H9 (cell line): ENCODE measurements around the gene SFXN2. TPM values are rescaled to one million over a fixed set of nuclear protein-coding genes. Genes with fewer than 3 reads are reported as not detected.
A peak's percentile ranks its signal among the peaks of the same experiment; 100 is the strongest.

Source experiments
- DNase-seq: peaks from one replicate; pipeline ENCODE4 v3.0.0-alpha.2; 2017
- H2AFZ ChIP-seq: one replicate; pipeline ENCODE4 v1.6.1; 2013; ENCODE audit warnings: mild to moderate bottlenecking, low read length, control low read depth, moderate library complexity
- H2AK5ac ChIP-seq: 2 replicates; pipeline ENCODE4 v1.6.1; 2013; ENCODE audit warnings: low read length, control low read depth, mixed read lengths; ENCODE audit not compliant: insufficient read length
- H2BK120ac ChIP-seq: one replicate; pipeline ENCODE4 v1.6.1; 2013; ENCODE audit warnings: low read depth, mild to moderate bottlenecking, low read length, control low read depth, inconsistent platforms; ENCODE audit not compliant: poor library complexity, severe bottlenecking
- H2BK12ac ChIP-seq: 2 replicates; pipeline ENCODE4 v1.6.1; 2013; ENCODE audit warnings: low read length, control low read depth, mixed read lengths, low read depth; ENCODE audit not compliant: insufficient read length
- H2BK15ac ChIP-seq: 2 replicates; pipeline ENCODE4 v1.6.1; 2013; ENCODE audit warnings: low read depth, low read length, control low read depth
- H2BK20ac ChIP-seq: one replicate; pipeline ENCODE4 v1.6.1; 2013; ENCODE audit warnings: low read depth, mild to moderate bottlenecking, low read length, control low read depth, inconsistent platforms; ENCODE audit not compliant: poor library complexity, severe bottlenecking
- H2BK5ac ChIP-seq: 2 replicates; pipeline ENCODE4 v1.6.1; 2013; ENCODE audit warnings: low read length, control low read depth, mixed read lengths; ENCODE audit not compliant: insufficient read length
- H3K14ac ChIP-seq: 2 replicates; pipeline ENCODE4 v1.6.1; 2013; ENCODE audit warnings: low read length, control low read depth; ENCODE audit not compliant: insufficient read depth
- H3K18ac ChIP-seq: 2 replicates; pipeline ENCODE4 v1.6.1; 2013; ENCODE audit warnings: low read depth, mild to moderate bottlenecking, mixed read lengths, low read length, control low read depth; ENCODE audit not compliant: insufficient read length
- H3K23ac ChIP-seq: 2 replicates; pipeline ENCODE4 v1.6.1; 2013; ENCODE audit warnings: low read length, control low read depth, mixed read lengths, low read depth; ENCODE audit not compliant: insufficient read length
- H3K23me2 ChIP-seq: 2 replicates; pipeline ENCODE4 v1.6.1; 2013; ENCODE audit warnings: low read depth, mild to moderate bottlenecking, mixed read lengths, low read length, control low read depth; ENCODE audit not compliant: insufficient read length, poor library complexity, severe bottlenecking
- H3K27ac ChIP-seq: 2 replicates; pipeline ENCODE4 v1.5.1; 2013; ENCODE audit warnings: low read length, control low read depth, mixed read lengths, low read depth; ENCODE audit not compliant: insufficient read length
- H3K27me3 ChIP-seq: 2 replicates; pipeline ENCODE4 v1.6.1; 2013; ENCODE audit warnings: low read length, control low read depth, inconsistent platforms; ENCODE audit not compliant: insufficient read depth
- H3K4ac ChIP-seq: 2 replicates; pipeline ENCODE4 v1.6.1; 2013; ENCODE audit warnings: low read depth, mild to moderate bottlenecking, control low read depth, inconsistent platforms, low read length, moderate library complexity
- H3K4me1 ChIP-seq: 2 replicates; pipeline ENCODE4 v1.6.1; 2013; ENCODE audit warnings: low read length, control low read depth, inconsistent platforms; ENCODE audit not compliant: insufficient read depth
- H3K4me2 ChIP-seq: 2 replicates; pipeline ENCODE4 v1.6.1; 2013; ENCODE audit warnings: low read length, control low read depth, mixed read lengths; ENCODE audit not compliant: insufficient read length, insufficient read depth
- H3K56ac ChIP-seq: 2 replicates; pipeline ENCODE4 v1.6.1; 2013; ENCODE audit warnings: low read depth, mild to moderate bottlenecking, mixed read lengths, low read length, control low read depth; ENCODE audit not compliant: insufficient read length
- H3K79me1 ChIP-seq: 2 replicates; pipeline ENCODE4 v1.6.1; 2013; ENCODE audit warnings: low read depth, mild to moderate bottlenecking, moderate library complexity, low read length, control low read depth, inconsistent platforms; ENCODE audit not compliant: insufficient read depth, poor library complexity, severe bottlenecking
- H3K79me2 ChIP-seq: 2 replicates; pipeline ENCODE4 v1.6.1; 2013; ENCODE audit warnings: low read length, control low read depth, inconsistent platforms; ENCODE audit not compliant: insufficient read depth
- H3K9ac ChIP-seq: 2 replicates; pipeline ENCODE4 v1.6.1; 2013; ENCODE audit warnings: low read length, control low read depth, mixed read lengths; ENCODE audit not compliant: insufficient read length; ENCODE audit errors: extremely low read depth
- H3K9me3 ChIP-seq: one replicate; pipeline ENCODE4 v1.6.1; 2013; ENCODE audit warnings: low read depth, low read length, inconsistent platforms; ENCODE audit not compliant: control insufficient read depth
- H3T11ph ChIP-seq: one replicate; pipeline ENCODE4 v1.6.1; 2013; ENCODE audit warnings: mild to moderate bottlenecking, low read length, control low read depth, inconsistent platforms
- H4K20me1 ChIP-seq: one replicate; pipeline ENCODE4 v1.6.1; 2013; ENCODE audit not compliant: control insufficient read depth, insufficient read length, insufficient read depth
- H4K5ac ChIP-seq: 2 replicates; pipeline ENCODE4 v1.6.1; 2013; ENCODE audit warnings: low read depth, mild to moderate bottlenecking, mixed read lengths, low read length, control low read depth; ENCODE audit not compliant: insufficient read length
- H4K8ac ChIP-seq: replicated peaks from 2 replicates; pipeline ENCODE4 v1.6.1; 2013; ENCODE audit warnings: low read length, control low read depth, mixed read lengths, low read depth; ENCODE audit not compliant: insufficient read length
- H4K91ac ChIP-seq: 2 replicates; pipeline ENCODE4 v1.6.1; 2013; ENCODE audit warnings: low read depth, mild to moderate bottlenecking, moderate library complexity, mixed read lengths, low read length, control low read depth; ENCODE audit not compliant: insufficient read length
- H3K27ac Mint-ChIP-seq, 3 experiments: 2 replicates in 2 of 3; 3 replicates in 1 of 3; pipeline ENCODE4 v1.8.0; 2020 to 2021; ENCODE audit warnings: mixed read lengths in 3 of 3, mild to moderate bottlenecking in 1 of 3, moderate library complexity in 1 of 3
- H3K27me3 Mint-ChIP-seq: 2 replicates; pipeline ENCODE4 v1.8.0; 2021; ENCODE audit warnings: low read depth, mild to moderate bottlenecking, moderate library complexity, mixed read lengths
- H3K36me3 Mint-ChIP-seq, 3 experiments: 2 replicates in 2 of 3; 3 replicates in 1 of 3; pipeline ENCODE4 v1.8.0; 2020 to 2021; ENCODE audit warnings: low read depth in 3 of 3, mixed read lengths in 3 of 3; ENCODE audit not compliant: insufficient read depth in 1 of 3
- H3K4me1 Mint-ChIP-seq, 2 experiments: 2 replicates each; pipeline ENCODE4 v1.8.0; 2020; ENCODE audit warnings: mixed read lengths in 2 of 2
- H3K4me3 Mint-ChIP-seq, 2 experiments: 2 replicates in 1 of 2; 3 replicates in 1 of 2; pipeline ENCODE4 v1.8.0; 2020 to 2021; ENCODE audit warnings: mild to moderate bottlenecking in 2 of 2, mixed read lengths in 2 of 2, moderate library complexity in 1 of 2
- H3K9me3 Mint-ChIP-seq, 2 experiments: 2 replicates in 1 of 2; 3 replicates in 1 of 2; pipeline ENCODE4 v1.8.0; 2020; ENCODE audit warnings: mild to moderate bottlenecking in 2 of 2, mixed read lengths in 2 of 2, moderate library complexity in 1 of 2
- CTCF ChIP-seq: fragments of 200-600 bp; sonication (generic); conservative IDR thresholded peaks from 3 replicates; pipeline ENCODE4 v1.8.0; 2021; ENCODE audit warnings: antibody characterized with exemption, mild to moderate bottlenecking
- WGBS: extraction: QIAGEN DNeasy Blood & Tissue Kit; methylation state at CpG from one replicate; pipeline ENCODE4 v1.1.7; 2013; ENCODE audit warnings: missing lambda C conversion rate, low lambda C conversion rate, mixed read lengths; ENCODE audit not compliant: insufficient read length; ENCODE audit errors: extremely low coverage; 5-methylcytosine and 5-hydroxymethylcytosine counted together
- total RNA-seq: library from RNA; stranded (reverse); gene quantifications from 2 replicates; pipeline ENCODE4 v1.2.1, GENCODE V29; 2021

SFXN2 gene
- total RNA-seq, 1 experiment from 2014 or later = 34.7 TPM

- no peak overlapping the region for H3K14ac ChIP-seq
- no peak for DNase-seq
- no CpG with 5 or more reads among the region's 2 CpGs for WGBS
- no peak overlapping the region for H3K56ac ChIP-seq
- H3K27me3 ChIP-seq = no peaks in the 10 kb centered on the region
- H2BK120ac ChIP-seq = no peak overlapping the region
- no peak overlapping the region for H2BK5ac ChIP-seq
- no peaks in the 10 kb centered on the region for H3K23me2 ChIP-seq
- H2AFZ ChIP-seq = no peak overlapping the region
- H3K9me3 Mint-ChIP-seq = no peaks in the 10 kb centered on the region; a peak in 1 of 5 replicates
- H2AK5ac ChIP-seq = no peak overlapping the region
- no peak overlapping the region for H4K5ac ChIP-seq
- no peaks in the 10 kb centered on the region for H3K79me1 ChIP-seq
- no peak overlapping the region for H3K18ac ChIP-seq
- no peak overlapping the region for H3K23ac ChIP-seq
- no peaks in the 10 kb centered on the region for H3K4me1 ChIP-seq
- H2BK12ac ChIP-seq = no peak overlapping the region
- no peak overlapping the region for H4K91ac ChIP-seq
- TF ChIP-seq CTCF = no peak
- H4K8ac ChIP-seq = no peak overlapping the region
- H3K36me3 Mint-ChIP-seq = peaks cover 13 to 43% (median 40%) of the 10 kb centered on the region in 3 experiments; a peak in 6 of 7 replicates
- no peak overlapping the region for H3K27ac ChIP-seq
- no peak overlapping the region for H3K4ac ChIP-seq
- H3K9ac ChIP-seq = no peak overlapping the region
- H2BK15ac ChIP-seq = no peak overlapping the region
- no peaks in the 10 kb centered on the region for H4K20me1 ChIP-seq
- H3T11ph ChIP-seq = no peak overlapping the region
- peaks cover 0 to 3% of the 10 kb centered on the region in 2 experiments; a peak in 1 of 4 replicates for H3K4me1 Mint-ChIP-seq
- no peaks in the 10 kb centered on the region for H3K79me2 ChIP-seq
- H3K9me3 ChIP-seq = no peaks in the 10 kb centered on the region
- H3K4me3 Mint-ChIP-seq = no peak overlapping the region
- no peaks in the 10 kb centered on the region for H3K27me3 Mint-ChIP-seq
- peak overlapping the region in 1 of 3 experiments; percentile 25; a peak in 1 of 7 replicates for H3K27ac Mint-ChIP-seq
- H2BK20ac ChIP-seq = no peak overlapping the region
- no peak overlapping the region for H3K4me2 ChIP-seq
Measured at GRCh38 chr10:102698894-102699293, 15.5 kb upstream of the SFXN2 start.
